CD4-positive, alpha-beta T cell treated with Interleukin-10 for 1 hour (primary cell): ENCODE data around the gene NIBAN1.

Experiments used
- DNase-seq: peaks from one replicate; pipeline ENCODE4 v3.0.0-alpha.2; 2020

The NIBAN1 gene

DNA sequence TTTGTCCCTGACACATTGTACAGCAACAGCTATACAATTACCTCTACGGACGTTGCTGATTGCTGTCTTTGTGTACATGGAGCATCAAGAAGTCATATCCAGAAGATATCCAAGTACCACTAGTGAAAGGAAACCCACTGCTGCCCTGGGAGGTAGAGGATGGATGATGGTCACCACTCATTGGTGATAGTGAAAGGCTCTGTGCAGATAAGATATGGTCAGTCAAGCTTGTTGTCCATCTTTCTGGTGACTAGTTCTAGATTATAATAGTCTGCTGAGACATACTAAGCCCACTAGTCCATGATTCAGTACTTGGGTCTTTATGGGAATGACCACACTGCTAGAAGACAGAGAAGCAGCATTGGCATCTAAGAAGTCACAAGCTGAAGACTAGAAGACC is 30.3 kb downstream of the NIBAN1 start:
- DNase-seq, result no peak

DNA sequence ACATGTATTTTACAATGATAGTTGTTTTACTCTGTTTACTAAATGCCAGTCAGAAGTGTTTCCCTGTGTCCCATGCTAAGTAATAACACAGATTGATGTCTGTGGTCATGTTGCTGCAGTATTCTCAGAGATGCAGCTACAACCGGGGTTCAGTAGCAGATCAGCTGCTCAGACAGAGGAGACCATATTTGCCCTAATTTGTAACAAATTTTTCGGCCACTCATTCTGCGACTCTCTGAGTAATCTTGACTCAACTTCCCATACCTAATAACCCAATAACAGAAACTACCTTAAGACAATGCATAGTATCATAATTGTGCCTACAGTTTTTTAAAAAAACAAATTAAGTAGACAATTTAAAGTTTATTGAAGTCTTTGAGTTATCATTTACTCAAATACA is 32.6 kb downstream of the NIBAN1 start:
- DNase-seq, result no peak

DNA sequence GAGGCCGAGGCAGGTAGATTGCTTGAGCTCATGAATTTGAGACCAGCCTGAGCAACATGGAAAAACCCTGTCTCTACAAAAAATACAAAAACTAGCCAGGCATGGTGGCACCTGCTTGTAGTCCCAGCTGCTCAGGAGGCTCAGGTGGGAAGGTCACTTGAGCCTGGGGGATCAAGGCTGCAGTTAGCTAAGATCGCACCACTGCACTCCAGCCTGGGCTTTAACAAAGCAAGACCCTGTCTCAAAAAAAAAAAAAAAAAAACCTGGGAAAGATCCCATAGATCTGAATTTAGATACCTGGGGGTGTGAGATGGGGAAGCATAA is 32.9 kb downstream of the NIBAN1 start:
- DNase-seq, result no peak

DNA sequence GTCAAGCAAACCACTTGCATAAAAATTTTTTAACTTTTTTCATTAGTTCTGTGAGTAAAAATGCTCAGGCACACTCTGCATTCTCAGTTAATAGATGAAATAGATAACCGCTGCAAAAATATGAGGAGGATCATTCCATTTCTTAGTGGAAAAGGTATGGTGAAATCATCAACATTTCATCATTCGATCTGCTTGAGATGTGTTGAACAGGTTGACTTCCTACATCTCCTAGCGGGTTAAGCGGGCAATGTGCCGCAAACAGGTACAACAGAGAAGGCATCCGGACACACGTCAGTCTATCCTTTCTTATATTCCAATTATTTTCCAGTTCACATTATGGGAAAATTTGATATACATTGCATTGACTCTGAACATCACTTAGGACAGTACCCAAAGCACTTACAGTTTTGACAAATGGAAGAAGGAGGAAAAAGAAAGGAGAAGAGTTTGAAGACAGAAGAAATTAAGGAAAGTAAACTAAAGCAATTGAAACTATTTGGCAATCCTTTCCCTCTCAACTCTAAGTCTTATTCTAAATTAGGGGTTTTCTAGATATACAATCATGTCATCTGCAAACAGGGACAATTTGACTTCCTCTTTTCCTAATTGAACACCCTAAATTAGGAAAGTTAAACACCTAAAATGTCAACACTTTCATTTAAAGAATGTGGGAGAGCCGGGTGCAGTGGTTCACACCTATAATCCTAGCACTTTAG is 33.5 kb downstream of the NIBAN1 start:
- DNase-seq, result no peak

DNA sequence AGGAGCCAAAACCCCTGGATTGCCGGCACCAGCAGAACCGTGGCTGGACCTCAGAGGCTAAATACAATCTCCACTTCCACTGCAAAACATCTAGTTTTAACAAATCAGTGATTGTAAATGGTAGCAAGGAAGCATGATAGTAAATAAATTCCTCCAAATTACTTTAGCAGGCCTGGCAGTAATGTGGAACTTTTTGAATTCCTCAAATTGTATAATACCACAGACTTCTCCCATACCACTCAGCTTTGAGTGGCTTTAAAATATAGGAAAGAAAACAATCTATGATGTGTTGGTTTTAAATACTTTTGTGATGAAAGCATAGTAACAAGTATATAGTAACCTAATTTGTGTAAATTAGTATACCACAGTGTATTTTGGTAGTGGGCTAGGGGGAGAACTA is 34.1 kb downstream of the NIBAN1 start:
- no peak for DNase-seq

DNA sequence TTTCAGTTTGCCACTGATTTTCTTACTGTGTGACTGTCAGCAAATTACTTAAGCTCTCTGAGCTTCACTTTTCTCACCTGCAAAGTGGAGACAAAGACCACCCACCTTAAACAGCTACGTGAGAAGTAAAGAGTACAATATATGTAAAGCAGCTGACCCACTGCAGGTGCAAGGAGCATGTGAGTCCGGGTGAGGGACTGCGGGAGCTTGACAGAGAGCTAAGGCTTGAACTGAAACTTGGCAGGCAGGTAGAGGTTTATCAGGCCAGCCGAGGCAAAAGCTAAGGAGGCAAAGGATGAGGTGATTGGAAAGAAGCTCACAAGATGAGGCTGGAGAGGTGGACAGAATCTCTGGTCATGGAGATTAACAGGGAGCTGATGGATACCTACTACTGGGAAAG is 36.6 kb downstream of the NIBAN1 start:
- no peak for DNase-seq

DNA sequence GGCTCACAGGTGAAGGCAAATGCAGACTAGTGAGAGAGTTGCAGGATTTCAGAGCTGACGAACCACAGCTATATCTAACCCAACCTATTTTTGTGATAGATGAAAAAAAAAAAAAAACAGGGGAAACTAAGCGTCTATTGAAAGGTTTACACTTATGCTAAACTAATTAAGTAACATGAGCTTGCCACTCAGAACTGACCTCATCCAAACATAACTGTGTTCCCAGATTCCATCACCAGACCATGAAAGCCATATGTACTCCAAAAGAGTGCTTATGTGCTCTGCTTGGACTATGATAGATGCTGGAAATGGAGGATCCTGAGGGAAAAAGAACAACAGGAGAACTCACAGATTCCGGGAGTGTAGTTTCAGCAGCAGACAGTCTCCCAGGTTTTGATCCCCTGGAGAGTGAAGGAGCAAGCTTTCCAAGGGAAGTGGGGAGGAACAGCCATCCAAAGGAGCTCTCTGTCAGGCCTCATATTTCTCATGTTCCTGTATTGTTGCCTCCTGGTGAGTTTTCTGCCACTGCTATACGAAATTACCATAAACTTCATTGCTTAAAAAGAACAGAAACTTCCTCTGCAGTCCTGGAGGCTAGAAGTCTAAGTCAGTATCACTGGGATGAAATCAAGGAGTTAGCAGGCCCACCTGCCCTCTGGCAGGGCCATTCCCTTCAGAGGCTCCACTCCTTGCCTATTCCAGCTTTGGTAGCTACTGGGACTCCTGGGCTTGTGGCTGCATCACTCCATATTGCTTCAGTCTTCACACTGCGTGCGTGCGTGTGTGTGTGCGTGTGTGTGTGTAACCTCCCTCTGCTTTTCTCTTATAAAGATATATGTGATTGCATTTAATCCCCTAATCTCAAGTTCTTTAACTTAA is 38.1 kb downstream of the NIBAN1 start:
- no peak for DNase-seq

DNA sequence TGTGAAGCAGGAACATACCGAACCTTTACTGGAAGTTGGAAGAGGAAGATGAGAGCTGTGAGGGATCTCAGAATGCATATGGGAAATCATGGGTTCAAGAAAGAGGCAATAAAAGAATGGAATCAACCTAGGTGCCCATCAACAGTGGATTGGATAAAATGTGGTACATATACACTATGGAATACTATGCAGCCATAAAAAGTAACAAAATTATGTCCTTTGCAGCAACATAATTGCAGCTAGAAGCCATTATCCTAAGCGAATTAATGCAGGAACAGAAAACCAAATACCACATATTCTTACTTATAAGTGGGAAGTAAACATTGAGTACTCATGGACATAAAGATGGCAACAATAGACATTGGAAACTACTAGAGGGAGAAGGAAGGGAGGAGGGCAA is 40.4 kb downstream of the NIBAN1 start:
- DNase-seq, result no peak

DNA sequence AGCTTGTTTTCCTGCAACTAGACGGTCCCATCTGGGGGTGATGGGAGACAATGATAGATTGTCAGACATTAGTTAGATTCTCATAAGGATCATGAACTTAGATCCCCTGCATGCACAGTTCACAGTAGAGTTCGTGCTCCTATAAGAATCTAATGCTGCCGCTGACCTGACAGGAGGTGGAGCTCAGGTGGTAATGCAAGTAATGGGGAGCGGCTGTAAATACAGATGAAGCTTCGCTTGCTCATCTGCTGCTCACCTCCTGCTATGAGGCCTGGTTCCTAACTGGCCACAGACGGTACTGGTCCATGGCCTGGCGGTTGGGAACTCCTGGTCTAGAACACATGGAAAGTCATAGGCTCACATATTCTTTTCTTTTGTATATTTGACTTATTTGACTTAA is 42.0 kb downstream of the NIBAN1 start:
- DNase-seq, result no peak

DNA sequence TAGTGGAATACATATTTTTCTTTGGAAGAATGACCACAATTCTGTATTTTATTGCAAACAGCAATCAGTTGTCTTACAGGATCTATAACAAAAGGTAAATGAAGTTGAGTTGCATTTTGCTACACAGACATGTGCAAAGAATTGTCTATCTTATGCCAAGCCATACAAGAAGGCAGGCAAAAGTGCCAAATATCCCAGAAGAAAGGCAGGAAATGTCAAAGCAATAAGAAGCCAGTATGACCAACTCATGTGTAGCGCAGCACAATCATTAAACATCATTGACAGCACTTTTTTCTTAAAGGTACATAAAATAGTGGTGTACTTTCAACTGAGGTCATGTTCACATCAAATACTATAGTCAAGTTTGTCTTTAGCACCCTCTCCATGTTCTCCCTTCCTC is 42.7 kb downstream of the NIBAN1 start:
- DNase-seq, result no peak

DNA sequence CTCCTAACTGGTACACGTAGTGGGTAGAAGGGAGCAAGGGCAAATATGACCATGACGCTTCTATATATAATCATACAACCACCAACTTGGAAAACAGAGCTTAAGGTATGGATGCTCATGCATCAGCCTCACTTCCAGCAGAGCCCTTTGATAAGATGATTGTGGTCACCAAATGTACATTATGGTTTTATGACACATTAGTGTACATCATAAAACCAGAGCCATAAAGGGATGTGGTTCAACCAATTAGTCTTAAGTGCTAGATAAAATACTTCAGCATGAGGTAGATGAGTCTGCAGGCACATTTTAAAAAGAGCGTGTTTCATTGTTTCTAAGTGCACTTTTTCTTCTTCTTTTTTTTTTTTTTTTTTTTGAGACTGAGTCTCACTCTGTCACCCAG is 43.7 kb downstream of the NIBAN1 start:
- peak; percentile 10 for DNase-seq

DNA sequence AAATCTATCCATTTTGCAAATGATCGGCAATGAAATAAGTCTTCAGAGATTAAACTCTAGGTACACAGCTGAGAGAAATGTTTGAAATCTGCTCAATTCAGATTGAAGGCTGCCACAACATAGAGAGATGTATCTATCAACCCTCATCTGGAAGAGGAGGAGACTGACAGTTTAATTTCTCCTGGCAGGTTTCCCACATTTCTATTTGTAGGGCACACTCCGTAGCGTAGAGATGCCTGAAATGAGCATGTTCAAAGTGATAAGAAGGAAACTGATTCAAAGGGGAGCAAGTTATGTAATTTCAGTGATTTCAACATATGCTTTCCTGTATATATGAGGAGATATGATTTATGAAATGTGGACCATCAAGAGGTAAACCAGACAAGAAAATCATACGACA is 44.1 kb downstream of the NIBAN1 start:
- no peak for DNase-seq

DNA sequence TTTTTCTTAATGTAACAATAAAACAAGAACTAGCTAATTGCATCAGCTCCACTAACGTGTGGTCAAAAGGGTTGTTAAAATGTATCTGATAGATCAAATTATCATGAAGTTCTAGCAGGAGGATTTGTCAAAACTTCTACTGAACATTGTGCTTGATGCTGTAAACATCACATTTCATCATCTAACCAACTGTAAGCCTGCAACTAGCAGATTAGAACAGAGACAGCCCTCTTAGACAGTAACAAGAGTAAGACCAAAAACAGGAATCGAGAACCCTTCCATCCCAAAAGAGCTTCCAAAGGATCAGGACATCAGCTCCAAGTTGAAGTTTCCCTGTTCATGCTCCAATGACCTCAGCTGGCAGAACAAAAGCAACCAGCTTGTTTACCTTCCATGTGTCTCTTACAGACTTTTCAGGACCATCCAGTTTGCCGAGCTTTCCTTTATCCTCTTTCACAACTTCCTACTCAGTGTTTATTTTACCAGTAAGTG is 44.6 kb downstream of the NIBAN1 start:
- no peak for DNase-seq

DNA sequence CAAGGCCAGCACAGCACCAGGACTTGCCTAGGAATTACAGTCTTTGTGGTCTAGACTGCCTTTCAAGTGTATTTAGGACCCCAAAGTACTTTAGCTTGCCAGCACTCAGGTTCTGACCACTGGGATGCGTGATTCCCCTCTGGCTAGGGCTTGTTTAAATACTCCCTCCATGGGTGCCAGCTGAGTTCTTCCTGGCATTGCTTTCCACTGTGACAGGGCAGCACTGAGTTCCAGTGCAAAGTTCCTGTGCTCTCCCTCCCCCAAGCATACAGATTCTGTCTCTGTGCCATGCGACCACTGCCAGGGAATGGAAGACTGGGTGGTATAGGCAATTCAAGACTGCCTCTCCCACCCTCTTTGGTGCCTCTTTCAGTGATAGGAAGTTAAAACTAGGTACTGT is 45.9 kb downstream of the NIBAN1 start:
- no peak for DNase-seq
